NCI-H2196 (cell line): Measurements from ENCODE around the gene TCF12.

Experiments
- DNase-seq: peaks from one replicate; lab custom pipeline; 2025; ENCODE audit not compliant: unreplicated experiment; lab: John Stamatoyannopoulos, UW

Gene TCF12

DNA sequence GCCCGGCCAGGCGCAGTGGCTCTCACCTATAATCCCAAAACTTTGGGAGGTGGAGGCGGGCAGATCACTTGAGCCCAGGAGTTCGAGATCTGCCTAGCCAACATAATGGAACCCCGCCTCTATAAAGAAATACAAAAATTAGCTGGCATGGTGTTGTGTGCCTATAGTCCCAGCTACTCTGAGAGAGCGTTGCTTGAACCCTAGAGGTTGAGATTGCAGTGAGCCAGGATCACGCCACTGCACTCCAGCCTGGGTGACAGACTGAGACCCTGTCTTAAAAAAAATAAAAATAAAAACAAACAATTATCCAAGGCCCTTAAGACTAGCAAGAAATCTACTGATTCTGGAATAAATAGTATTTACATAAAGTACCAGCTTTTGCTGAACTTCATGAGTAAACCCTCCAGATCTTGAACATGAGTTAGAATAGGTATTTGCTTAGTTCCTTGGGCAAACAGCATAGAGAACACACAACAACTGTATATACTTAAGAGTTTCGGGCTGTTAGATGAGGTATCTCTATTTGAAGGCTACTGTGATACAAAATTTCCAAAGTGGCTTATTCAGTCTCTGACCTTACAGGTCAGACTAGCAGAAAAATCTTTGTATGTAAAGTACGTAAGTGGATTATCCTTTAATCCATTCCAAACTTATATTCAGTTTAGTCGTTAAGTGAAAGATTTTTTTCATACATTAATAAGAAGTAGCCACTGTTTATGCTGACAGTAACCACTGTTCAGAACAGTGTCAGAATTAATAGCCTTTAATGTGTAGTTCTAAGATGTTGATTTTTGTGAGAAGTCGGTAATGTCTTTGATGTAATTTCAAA is 286.8 kb downstream of the TCF12 start:
- DNase-seq, result no peak

GRCh38 chr15:57205996-57206395 is 287.6 kb downstream of the TCF12 start:
- DNase-seq, result no peak

DNA sequence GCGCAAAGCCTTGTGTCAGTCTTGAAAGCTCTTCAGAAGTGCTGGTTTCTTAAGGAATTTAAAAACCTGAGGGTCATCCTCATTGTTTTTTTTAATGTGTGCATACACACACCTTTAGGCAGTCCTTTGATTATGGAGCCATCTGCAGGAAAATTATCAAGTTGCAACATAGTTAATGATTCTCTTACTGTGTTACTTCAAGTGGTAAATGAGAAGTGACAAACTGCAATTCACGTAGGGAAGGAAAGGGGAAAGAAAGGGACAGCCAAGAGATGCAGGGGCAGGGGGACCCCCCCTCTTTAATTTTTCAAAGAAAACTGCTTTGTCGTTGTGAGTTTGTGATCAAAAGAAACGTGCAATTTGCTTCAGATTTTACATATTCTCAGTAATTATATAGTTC is 295.4 kb downstream of the TCF12 start:
- peak; percentile 43 for DNase-seq

DNA sequence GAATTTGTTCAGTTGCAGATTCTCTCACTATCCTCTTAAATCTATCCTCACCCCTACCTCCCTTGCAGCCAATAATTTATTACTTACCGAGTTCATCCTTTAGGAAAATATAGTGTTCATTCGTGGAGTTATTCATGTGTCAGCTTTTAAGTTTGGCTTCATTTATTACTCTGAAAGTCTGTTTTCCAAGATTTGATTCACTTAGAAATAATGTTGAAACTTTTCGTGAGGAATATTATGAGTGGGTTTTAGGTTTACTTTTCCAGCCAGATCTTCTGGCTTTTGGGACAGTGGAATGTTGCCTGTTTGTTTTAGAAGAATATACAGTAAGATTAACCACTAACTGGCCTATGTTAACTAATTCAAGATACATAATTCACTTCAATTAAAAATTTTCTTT is 296.9 kb downstream of the TCF12 start:
- DNase-seq, result no peak

DNA sequence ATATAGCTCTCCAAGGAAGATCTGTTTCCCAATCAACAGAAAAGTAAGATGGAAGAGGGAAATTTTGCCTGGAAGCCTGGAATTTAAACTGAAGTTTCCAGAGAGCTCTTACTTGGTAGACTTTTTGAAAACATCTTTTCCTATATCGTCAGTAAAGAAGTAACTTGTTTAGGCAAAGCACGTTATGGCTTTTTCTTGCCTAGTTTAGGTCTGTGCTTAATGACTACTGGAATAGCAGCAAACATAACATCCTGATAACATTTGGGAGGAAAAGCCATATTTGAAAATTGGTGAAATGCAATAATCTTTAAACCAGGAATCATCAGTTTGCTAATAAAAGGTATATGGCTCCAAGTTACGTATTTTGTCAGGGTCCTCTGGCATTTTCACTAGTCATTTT is 297.4 kb downstream of the TCF12 start:
- DNase-seq, result no peak

DNA sequence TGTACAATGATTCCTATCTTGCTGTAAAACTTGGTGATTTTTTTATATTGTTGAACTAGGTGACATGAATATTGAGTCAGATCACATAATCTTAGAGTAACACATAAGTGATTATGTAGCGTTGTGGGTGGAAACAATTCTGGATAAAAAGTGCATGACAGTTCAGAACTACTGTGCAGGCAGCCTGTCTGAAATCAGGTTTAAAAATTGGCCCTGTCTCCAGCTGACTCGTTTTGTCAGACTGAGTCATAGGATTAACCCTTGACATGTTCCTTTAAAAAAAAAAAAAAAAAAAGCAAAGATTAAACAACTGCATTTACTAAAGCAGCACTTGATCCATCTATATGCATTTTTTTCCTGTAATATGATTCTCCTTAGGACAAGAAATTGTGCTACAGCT is 297.8 kb downstream of the TCF12 start:
- no peak for DNase-seq

DNA sequence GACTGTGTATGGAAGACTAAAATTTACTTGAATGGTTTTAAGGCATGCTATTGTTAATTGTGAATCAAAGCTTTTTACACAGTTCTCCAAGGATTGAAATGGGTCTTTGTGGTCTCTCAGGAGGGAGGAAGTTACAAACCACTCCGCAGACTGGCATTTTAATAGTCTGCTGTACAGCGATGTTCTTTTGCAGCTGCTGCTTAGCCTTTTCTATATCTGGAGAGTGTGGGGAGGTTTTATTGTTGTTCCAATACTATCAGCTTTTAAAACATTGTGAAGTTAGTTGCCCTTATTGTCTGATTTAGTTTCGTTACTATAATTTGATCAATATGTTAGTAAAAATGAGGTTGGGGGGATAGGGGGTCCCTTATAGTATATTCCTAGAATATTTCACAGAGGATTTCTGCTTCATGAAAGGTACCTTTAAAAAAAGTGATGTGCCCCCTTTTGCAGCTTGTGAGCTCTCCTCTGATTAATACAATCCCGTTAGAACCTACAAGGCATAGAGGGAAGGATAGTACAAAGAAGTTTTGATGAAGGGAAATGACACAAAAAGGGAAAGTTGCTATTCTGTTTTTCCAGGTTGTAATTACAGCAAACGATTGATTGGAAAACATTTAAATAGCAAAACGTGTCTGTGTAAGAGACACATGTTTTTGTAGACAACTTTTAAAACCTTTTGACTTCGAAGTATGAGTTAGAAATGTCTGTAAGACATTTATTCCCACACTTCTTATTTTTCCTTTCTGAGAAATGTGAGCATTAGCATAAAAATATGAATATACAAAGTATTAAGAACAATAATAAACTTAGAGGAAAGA is 299.5 kb downstream of the TCF12 start:
- no peak for DNase-seq

DNA sequence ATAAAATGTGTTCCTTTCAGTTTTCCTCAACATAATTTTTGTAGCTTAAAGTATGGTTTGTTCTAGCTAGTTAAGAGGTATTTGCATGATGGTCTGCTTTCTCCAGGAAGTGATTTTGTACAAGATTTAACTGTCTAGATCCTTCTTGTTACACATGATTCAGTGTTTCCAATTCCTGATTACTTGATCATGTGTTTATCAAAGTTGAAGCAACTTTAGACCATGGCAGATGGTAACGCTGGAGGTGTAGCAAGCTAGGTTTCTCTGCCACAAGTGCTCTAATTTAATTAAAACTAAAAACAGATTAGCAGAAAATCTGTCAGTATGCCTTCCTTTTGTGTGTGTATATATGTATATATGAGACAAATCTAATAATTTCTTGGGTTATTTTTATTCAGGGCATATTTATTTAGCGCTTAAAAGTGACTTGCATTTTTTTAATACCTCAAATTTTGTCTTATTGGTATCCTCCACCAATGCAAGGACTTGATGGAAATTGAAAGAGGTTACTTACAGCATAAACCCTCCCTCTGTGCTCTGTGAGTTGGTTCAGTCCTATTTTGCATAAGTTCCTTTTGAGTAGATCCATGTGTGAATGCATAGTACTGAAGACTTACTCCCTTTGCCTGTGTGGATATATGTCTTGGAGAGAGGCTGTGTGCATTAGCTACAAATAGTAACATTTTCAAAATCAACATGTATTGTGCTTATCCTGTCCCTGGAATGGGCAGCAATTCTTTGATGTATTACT is 300.6 kb downstream of the TCF12 start:
- DNase-seq, result peak; percentile 46

DNA sequence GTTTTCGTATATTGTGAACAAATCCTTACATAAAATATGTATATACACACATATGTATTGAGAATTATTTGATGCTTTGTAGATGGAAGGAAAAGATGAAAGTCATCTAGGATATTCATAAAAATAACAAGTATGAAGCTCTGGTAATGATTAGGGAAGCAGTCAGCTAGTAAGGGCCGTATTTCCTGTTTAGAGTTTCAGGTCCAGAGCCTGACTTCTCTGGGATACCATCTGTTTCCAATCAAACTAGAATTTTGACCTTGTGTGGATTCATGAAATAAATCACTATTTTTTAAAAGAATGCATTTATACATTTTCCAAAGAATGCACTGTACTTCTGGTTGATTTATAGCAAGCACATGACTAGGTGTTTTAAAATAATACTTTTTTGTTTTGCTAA is 301.8 kb downstream of the TCF12 start:
- DNase-seq, result no peak

DNA sequence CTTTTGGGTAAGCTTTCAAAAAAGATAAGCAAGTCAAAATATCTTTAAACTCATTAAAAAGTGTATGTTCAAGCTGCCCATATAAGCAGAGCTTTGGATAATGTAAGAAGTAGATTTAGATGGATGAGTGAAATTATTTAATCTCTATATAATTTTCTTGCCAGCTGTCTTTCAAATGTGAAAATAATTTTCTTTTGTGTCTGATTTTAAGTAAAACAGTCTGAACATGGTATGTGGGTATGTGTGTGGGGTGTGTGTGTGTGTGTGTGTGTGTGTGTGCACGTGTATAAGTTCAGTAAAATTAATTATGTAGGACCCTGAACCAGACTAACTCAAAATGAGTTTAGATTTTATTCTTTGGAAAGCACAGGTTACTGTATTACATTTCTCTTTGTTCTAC is 302.7 kb downstream of the TCF12 start:
- DNase-seq, result no peak

- no peak for DNase-seq
Measured at GRCh38 chr15:57223345-57223744, 304.9 kb downstream of the TCF12 start.

DNA sequence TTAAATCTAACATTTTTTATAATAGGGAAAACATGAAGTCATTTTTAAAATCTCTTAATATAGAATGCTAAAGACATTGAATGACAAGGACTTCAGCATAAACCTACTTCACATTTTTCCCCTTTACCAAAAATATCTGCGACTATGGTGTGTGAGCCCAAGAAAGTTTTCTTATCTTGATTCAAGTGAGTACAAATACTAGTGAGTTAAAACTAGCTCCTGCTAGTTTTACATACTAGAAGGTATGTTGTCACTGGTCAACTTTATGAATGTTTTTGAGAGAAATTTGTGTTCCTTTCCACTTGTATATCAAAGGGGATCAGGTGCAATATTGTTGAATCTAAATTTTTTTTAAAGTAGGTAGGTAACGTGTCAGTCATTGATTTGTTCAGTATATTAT is 305.4 kb downstream of the TCF12 start:
- no peak for DNase-seq

- no peak for DNase-seq
Measured at GRCh38 chr15:57224664-57225063, 306.2 kb downstream of the TCF12 start.

DNA sequence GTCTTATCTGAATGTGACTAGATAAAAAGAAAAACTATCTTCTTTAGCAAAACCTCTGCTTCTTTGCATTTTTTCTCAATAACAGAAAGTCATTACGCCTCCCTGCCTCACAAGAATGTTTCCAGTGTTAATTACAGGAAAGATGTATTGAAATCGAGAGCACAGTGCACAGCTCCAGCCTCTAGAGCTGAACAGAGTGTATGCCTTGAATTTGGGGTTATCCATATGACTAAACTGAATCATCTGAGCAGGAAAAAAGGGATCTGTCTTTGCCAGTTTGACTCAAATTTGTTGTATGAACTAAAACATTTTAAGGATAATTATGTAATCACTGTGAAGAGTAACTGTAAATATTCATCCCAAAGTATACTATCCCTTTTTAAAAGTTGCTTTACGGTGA is 308.7 kb downstream of the TCF12 start:
- DNase-seq, result no peak

DNA sequence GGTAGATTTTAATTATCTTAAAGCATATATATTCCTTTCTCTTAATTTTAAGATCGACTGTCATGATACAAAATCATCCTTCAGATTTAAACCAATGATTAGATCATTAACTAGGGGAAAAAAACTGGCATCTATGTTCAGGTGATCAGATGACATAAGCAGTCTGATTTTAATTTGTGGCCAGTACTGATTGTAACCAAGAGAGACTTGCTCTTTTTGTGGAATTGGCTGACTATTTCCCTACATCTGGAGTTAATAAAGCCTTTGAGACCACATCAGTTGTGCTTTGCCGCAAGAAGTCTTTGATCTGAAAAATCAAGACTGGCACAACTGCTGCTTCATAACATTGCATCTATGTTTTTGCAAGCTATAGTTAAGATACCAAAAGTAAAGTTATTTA is 309.5 kb downstream of the TCF12 start:
- DNase-seq, result no peak

DNA sequence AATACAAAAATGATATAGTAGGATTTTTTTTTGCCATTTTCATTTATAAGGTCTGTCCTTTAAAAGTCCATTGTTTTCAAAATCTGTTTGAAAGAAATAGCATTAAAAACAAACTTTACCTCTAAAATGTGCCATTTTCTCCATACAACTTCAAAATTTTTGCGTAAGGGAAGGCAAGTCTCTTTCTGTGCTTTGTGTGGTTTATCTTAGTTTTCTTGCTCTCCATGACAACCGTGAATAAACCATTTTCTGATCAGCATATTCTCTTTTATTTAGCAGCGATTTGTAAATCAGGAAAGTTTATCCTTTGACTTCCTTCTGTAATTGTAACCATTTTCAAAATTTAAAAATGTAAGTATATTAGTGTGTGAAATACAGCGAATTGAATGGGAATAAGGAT is 310.0 kb downstream of the TCF12 start:
- DNase-seq, result no peak

GRCh38 chr15:57229051-57229450 is 310.6 kb downstream of the TCF12 start:
- no peak for DNase-seq

DNA sequence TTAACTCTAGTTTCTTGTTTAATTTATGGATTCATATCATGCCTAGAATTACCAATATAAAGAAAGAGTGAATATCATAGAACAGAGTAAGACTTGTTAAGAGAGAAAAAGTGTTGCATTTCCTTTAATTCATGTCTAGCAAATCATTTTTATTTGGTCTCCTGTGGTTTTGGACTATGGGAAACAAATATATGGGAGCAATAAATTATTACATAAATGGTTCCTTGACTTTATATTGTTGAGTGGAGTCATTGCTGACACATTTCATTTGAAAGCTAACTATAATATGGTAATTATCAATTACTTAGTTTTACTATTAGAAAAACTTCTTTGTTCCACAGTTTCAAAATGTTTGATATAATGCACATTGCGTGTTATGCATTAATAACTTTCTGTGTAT is 313.1 kb downstream of the TCF12 start:
- no peak for DNase-seq

- no peak for DNase-seq
Measured at GRCh38 chr15:57234156-57234555, 315.7 kb downstream of the TCF12 start.

DNA sequence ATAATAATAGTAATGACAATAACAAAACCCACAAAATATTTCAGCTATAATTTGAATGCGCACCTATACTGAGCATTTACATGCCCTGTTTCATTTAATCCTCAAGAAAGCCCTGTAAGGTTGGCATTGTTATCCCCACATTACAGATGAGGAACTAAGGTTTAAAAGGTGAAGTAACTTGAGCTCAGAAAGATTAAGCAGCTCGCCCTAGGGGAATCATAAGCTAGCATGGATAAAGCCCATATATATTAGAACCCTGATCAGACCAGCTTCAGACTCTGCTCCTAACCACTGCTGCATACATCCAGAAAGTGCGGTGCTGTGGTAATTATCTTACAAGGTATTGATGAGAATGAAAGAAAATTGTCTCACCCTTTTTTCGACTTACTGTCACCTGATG is 316.7 kb downstream of the TCF12 start:
- no peak for DNase-seq

DNA sequence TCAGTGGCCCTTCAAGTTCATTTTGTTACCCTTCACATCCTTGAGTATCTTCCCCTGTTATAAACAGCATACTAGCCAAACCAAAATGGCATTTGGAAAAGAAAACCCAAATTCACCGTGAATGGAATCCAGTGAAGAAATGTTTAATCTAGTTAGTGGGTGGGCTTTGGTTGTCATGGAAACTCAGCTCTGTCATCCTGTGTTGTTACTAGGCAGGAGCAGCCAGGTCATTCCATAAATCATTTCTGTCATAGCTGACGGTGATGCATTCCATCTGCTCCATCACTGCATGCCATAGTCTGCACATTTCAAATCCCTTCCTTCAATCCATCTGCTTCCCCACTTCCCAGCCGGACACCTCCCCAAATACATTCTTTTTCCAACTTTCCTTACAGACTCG is 317.4 kb downstream of the TCF12 start:
- DNase-seq, result no peak
